Endothelial cell of umbilical vein (primary cell): Measurements from ENCODE around the gene TPMT. TPM values are rescaled to one million over a fixed set of nuclear protein-coding genes. Genes with fewer than 3 reads are reported as not detected.

ENCODE experiments used
- BruUV-seq: library from RNA; stranded (reverse); fragments of 400-500 nt; replicated peaks from 2 replicates; lab custom pipeline; 2021; lab: Mats Ljungman, UMichigan
- CTCF ChIA-PET: fragments of 300-600, 350-600 bp; sonication (Branson Sonifier 250); formaldehyde crosslinking; loops from one replicate; lab custom pipeline; 2021; ENCODE audit warnings: antibody characterized with exemption, inconsistent platforms; lab: Charles Lee
- POLR2A ChIA-PET: fragments of 300-600, 350-600 bp; sonication (Branson Sonifier 250); formaldehyde crosslinking; loops from one replicate; lab custom pipeline; 2021; ENCODE audit warnings: antibody characterized with exemption, inconsistent platforms; lab: Charles Lee
- DNase-seq: peaks from one replicate; pipeline ENCODE4 v3.0.0-alpha.2; 2011; ENCODE audit warnings: low read depth, low spot score
- FAIRE-seq: peaks from 2 replicates; lab custom pipeline; 2011; peaks lifted over from hg19 to GRCh38; lab: Jason Lieb, UNC
- H2AFZ ChIP-seq: 2 replicates; pipeline ENCODE4 v1.6.0; 2012; ENCODE audit warnings: low read depth, low read length, control low read depth, inconsistent platforms
- H3K27ac ChIP-seq: 2 replicates; pipeline ENCODE4 v1.5.1; 2011; ENCODE audit warnings: low read depth, mild to moderate bottlenecking, control low read depth, low read length, moderate library complexity; ENCODE audit not compliant: insufficient read depth
- H3K27me3 ChIP-seq, 2 experiments: 2 replicates each; pipeline versions ENCODE4 v1.6.0 to v1.6.1; 2011; ENCODE audit warnings: low read length in 2 of 2, mixed read lengths in 1 of 2; ENCODE audit not compliant: control insufficient read depth in 2 of 2, insufficient read depth in 2 of 2
- H3K36me3 ChIP-seq, 2 experiments: 2 replicates in 1 of 2; 3 replicates in 1 of 2; pipeline ENCODE4 v1.5.1; 2011; ENCODE audit warnings: low read length in 2 of 2, mild to moderate bottlenecking in 1 of 2, moderate library complexity in 1 of 2; ENCODE audit not compliant: control insufficient read depth in 2 of 2, insufficient read depth in 2 of 2; ENCODE audit errors: extremely low read depth in 1 of 2
- H3K4me1 ChIP-seq: 3 replicates; pipeline ENCODE4 v1.5.1; 2011; ENCODE audit warnings: mild to moderate bottlenecking, low read length; ENCODE audit not compliant: control insufficient read depth, insufficient read depth; ENCODE audit errors: extremely low read depth
- H3K4me2 ChIP-seq: 2 replicates; pipeline ENCODE4 v1.6.1; 2011; ENCODE audit warnings: low read length, control low read depth, mixed read lengths; ENCODE audit not compliant: insufficient read depth
- H3K4me3 ChIP-seq, 3 experiments: fragments of 200-600 bp in 1 of 3; sonication (generic), shearing (Covaris generic) in 1 of 3; replicated peaks in 1 of 3; 2 replicates each; pipeline ENCODE4 v1.5.1; 2011 to 2016; ENCODE audit warnings: control low read depth in 3 of 3, low read length in 3 of 3, mild to moderate bottlenecking in 2 of 3, inconsistent platforms in 1 of 3, low read depth in 1 of 3, moderate library complexity in 1 of 3; ENCODE audit not compliant: insufficient read depth in 1 of 3
- H3K79me2 ChIP-seq: 2 replicates; pipeline ENCODE4 v1.6.0; 2012; ENCODE audit warnings: low read length, inconsistent platforms; ENCODE audit not compliant: control insufficient read depth, insufficient read depth
- H3K9ac ChIP-seq: replicated peaks from 2 replicates; pipeline ENCODE3; 2011; ENCODE audit warnings: low read length, control low read depth; ENCODE audit not compliant: insufficient read depth; ENCODE audit errors: extremely low read depth
- H3K9me1 ChIP-seq: replicated peaks from 3 replicates; pipeline ENCODE4 v1.6.0; 2011; ENCODE audit warnings: mild to moderate bottlenecking, low read length; ENCODE audit not compliant: control insufficient read depth, insufficient read depth; ENCODE audit errors: extremely low read depth
- H3K9me3 ChIP-seq: replicated peaks from 2 replicates; pipeline ENCODE4 v1.5.1; 2012; ENCODE audit warnings: low read length, inconsistent platforms; ENCODE audit not compliant: control insufficient read depth, insufficient read depth
- H4K20me1 ChIP-seq: replicated peaks from 2 replicates; pipeline ENCODE3; 2011; ENCODE audit warnings: mild to moderate bottlenecking, low read length; ENCODE audit not compliant: control insufficient read depth, insufficient read depth; ENCODE audit errors: extremely low read depth
- EZH2 ChIP-seq: IDR thresholded peaks from 2 replicates; pipeline ENCODE4 v1.6.1; 2012; ENCODE audit warnings: borderline replicate concordance, low read depth, mild to moderate bottlenecking, moderate library complexity, low read length, inconsistent platforms; ENCODE audit not compliant: severe bottlenecking
- FOS ChIP-seq: IDR thresholded peaks from 2 replicates; pipeline ENCODE4 v1.6.1; 2011; ENCODE audit warnings: mild to moderate bottlenecking, low read length, moderate library complexity, borderline replicate concordance; ENCODE audit not compliant: insufficient read depth
- GATA2 ChIP-seq: IDR thresholded peaks from 2 replicates; pipeline ENCODE4 v1.7.0; 2011; ENCODE audit warnings: low read depth, mild to moderate bottlenecking, moderate library complexity, mixed read lengths, low read length; ENCODE audit not compliant: insufficient read length, insufficient read depth
- JUN ChIP-seq: IDR thresholded peaks from 2 replicates; pipeline ENCODE4 v1.6.1; 2011; ENCODE audit warnings: borderline replicate concordance, low read depth; ENCODE audit not compliant: insufficient read length, insufficient read depth
- MYC ChIP-seq: IDR thresholded peaks from one replicate; pipeline ENCODE4 v1.6.1; 2011; ENCODE audit warnings: mild to moderate bottlenecking, low read depth, low read length
- POLR2A ChIP-seq: IDR thresholded peaks from 2 replicates; pipeline ENCODE4 v1.6.1; 2012; ENCODE audit warnings: low read depth, mild to moderate bottlenecking, control low read depth, low read length
- POLR2AphosphoS5 ChIP-seq: IDR thresholded peaks from 2 replicates; pipeline ENCODE4 v1.6.1; 2012; ENCODE audit warnings: low read depth, mild to moderate bottlenecking, control low read depth, low read length, moderate library complexity; ENCODE audit not compliant: insufficient read depth
- dilution Hi-C: fragments of 300-500 bp; cut with MboI; formaldehyde crosslinking; loops from one replicate; pipeline ENCODE4 v1.15.0; 2019; ENCODE audit warnings: low sequenced_read_pairs; ENCODE audit not compliant: extremely low pct_ligation_motif_present
- intact Hi-C: fragments of 100-400 bp; cut with micrococcal nuclease; formaldehyde crosslinking; loops from one replicate; pipeline ENCODE4 v1.10.0; 2022
- polyA plus RNA-seq, 4 experiments: library from polyadenylated mRNA; depleted of rRNA in 3 of 4; stranded (reverse) in 3 of 4; unstranded in 1 of 4; fragments of >200 nt; gene quantifications; 2 replicates each; pipeline versions ENCODE4 v1.2.1 to v1.2.3, GENCODE V29; 2011 to 2012; ENCODE audit warnings: missing spikeins in 1 of 4
- total RNA-seq: library from RNA; stranded (reverse); gene quantifications from 2 replicates; pipeline ENCODE4 v1.2.3, GENCODE V29; 2021
- TF ChIP-seq, protein P1 (sequence below), 2 donors: IDR thresholded peaks; 1 replicate in 1 of 2; 2 replicates in 1 of 2; pipeline ENCODE4 v1.5.1; 2011; ENCODE audit warnings: low read length in 2 of 2, mild to moderate bottlenecking in 2 of 2, moderate library complexity in 2 of 2, control low read depth in 1 of 2, inconsistent platforms in 1 of 2, low read depth in 1 of 2; ENCODE audit not compliant: insufficient read depth in 1 of 2; ENCODE audit errors: extremely low read depth in 1 of 2
- TF ChIP-seq, protein P2 (sequence below): IDR thresholded peaks from 2 replicates; pipeline ENCODE4 v1.6.1; 2011; ENCODE audit not compliant: insufficient read depth, insufficient read length

Gene TPMT
- total and polyA plus RNA-seq, 2 donors (not counting 3 experiments of a cell fraction or from before 2014, with no cell fraction given), result 6.5 to 11.1 TPM

DNA sequence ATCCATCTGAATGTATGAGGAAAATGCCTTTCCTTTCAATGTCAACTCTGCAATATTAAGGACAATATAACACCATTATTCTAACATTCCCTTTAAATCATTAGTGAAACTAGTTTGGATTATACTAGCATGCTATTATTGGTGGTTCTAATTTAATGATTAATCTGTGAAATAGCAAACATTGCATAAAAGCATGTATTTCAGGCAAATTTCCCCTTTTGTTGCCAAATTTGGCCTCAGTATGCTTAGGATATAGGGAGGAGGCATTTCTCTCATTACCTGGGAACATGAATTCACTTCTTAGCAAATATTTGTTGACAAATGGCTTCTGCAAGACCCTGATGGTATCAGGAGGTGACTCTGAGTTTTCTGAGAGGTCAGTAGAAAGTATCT lies 1.6 kb downstream of the TPMT start:
- no peaks in the 10 kb centered on the region for H4K20me1 ChIP-seq
- no peak overlapping the region for H2AFZ ChIP-seq
- TF ChIP-seq POLR2AphosphoS5 (no peak), FOS (no peak), MYC (no peak), POLR2A (no peak), GATA2 (no peak), EZH2 (no peak), JUN (no peak)
- TF ChIP-seq, protein P1, sequence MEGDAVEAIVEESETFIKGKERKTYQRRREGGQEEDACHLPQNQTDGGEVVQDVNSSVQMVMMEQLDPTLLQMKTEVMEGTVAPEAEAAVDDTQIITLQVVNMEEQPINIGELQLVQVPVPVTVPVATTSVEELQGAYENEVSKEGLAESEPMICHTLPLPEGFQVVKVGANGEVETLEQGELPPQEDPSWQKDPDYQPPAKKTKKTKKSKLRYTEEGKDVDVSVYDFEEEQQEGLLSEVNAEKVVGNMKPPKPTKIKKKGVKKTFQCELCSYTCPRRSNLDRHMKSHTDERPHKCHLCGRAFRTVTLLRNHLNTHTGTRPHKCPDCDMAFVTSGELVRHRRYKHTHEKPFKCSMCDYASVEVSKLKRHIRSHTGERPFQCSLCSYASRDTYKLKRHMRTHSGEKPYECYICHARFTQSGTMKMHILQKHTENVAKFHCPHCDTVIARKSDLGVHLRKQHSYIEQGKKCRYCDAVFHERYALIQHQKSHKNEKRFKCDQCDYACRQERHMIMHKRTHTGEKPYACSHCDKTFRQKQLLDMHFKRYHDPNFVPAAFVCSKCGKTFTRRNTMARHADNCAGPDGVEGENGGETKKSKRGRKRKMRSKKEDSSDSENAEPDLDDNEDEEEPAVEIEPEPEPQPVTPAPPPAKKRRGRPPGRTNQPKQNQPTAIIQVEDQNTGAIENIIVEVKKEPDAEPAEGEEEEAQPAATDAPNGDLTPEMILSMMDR (IDR thresholded peaks at IDR 0.05; ENCODE audit: extremely low read depth in 1 of 2, insufficient read depth in 1 of 2, low read depth in 1 of 2, low read length in 2 of 2), result no peak
- TF ChIP-seq, protein P2, sequence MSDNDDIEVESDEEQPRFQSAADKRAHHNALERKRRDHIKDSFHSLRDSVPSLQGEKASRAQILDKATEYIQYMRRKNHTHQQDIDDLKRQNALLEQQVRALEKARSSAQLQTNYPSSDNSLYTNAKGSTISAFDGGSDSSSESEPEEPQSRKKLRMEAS, result no peak
- peaks cover 19% of the 10 kb centered on the region for H3K4me1 ChIP-seq
- FAIRE-seq (no peak), DNase-seq (no peak)
- no peaks in the 10 kb centered on the region for H3K9me3 ChIP-seq
- H3K4me2 ChIP-seq, result no peak overlapping the region
- BruUV-seq, result no TSS peak
- CTCF ChIA-PET, result no interaction called here
- no peaks in the 10 kb centered on the region for H3K79me2 ChIP-seq
- H3K9ac ChIP-seq, result no peak overlapping the region
- no peaks in the 10 kb centered on the region for H3K9me1 ChIP-seq
- intact Hi-C loops (loop anchor here (10.0 kb wide), 1 partner anchor 231 kb away; the partner anchor contains the start of gene RNF144B), dilution Hi-C loops (no loop called here)
- no peak overlapping the region for H3K27ac ChIP-seq
- H3K4me3 ChIP-seq, result no peak overlapping the region
- POLR2A ChIA-PET, result no interaction called here
- H3K36me3 ChIP-seq, result no peaks in the 10 kb centered on the region
- no peaks in the 10 kb centered on the region for H3K27me3 ChIP-seq
